ENCODE measurements around the gene RELT. TPM values are rescaled to one million over a fixed set of nuclear protein-coding genes. Genes with fewer than 3 reads are reported as not detected.

Gene RELT
- total RNA-seq, 1 experiment from 2014 or later = 10.1 TPM

GRCh38 chr11:73358071-73358470 is 18.1 kb upstream of the RELT start:
- H3K4me1 ChIP-seq = no peaks in the 10 kb centered on the region
- no peaks in the 10 kb centered on the region for H3K9me3 ChIP-seq (replicated peaks)
- no peaks in the 10 kb centered on the region for H3K27me3 ChIP-seq
- no peak for DNase-seq
- H3K27ac ChIP-seq = no peak overlapping the region
- H3K36me3 ChIP-seq = 0 out of 2 replicates have a peak, but pooled peaks cover 5% of the 10 kb centered on the region
- no peak overlapping the region for H3K4me3 ChIP-seq

DNA sequence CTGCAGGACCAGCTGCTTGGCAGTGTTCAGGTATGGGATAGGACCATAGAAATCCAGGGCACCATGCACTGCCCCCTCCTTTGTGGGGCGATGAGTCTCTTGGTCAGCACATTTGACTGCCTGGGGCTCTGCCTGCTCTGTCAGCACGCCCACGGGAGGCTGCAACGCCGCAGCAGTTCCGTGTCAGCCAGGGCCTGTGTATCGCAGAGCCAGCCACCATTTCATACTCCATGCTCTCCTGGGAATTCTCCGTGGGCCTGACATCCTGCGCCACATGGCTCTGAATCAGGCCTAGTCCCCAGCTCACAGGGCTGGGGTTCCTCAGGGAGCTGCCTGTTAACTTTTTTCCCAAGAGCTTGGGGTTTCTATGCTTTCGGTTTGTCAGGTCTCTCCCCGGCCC is 16.9 kb upstream of the RELT start:
- Histone ChIP-seq H3K36me3 (0 out of 2 replicates have a peak, but pooled peaks cover 5% of the 10 kb centered on the region), H3K4me3 (no peak overlapping the region), H3K27me3 (no peaks in the 10 kb centered on the region), H3K4me1 (no peaks in the 10 kb centered on the region), H3K27ac (no peak overlapping the region), H3K9me3 (replicated peaks) (no peaks in the 10 kb centered on the region)
- DNase-seq = no peak

GRCh38 chr11:73359930-73360742 is 16.1 kb upstream of the RELT start:
- 0 out of 2 replicates have a peak, but pooled peaks cover 5% of the 10 kb centered on the region for H3K36me3 ChIP-seq
- H3K4me1 ChIP-seq = no peaks in the 10 kb centered on the region
- no peak overlapping the region for H3K4me3 ChIP-seq
- no peak overlapping the region for H3K27ac ChIP-seq
- peak; percentile 65 to 71 for DNase-seq
- H3K9me3 ChIP-seq (replicated peaks) = no peaks in the 10 kb centered on the region
- H3K27me3 ChIP-seq = no peaks in the 10 kb centered on the region

DNA sequence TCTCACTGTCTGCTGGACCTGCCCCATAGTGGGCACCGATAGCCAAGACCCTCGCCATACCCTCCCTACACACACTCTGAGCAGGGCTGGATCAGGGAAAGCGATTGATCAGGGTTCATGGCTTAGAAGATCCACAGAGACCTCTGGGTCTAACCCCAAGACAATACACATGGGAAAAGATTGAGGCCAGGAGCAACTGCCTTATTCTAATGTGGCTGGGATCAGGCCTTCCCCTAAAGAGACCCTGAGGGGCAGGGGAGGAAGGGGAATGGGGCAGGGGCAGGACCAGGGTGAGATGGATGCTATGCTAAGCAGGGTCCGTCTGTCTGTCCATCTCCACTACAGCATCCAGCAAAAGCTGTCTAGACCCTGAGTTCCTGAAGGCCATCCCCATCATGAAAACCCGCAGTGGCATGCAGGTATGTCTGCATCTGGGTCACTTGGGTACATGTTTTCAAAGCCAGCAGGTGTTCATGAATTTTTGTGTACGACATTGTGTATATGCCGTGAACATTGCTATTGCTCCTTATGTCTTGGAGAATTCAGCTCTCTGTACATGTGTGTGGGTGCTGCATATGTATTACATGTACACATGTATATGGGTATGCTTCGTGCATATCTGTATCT is 15.3 kb upstream of the RELT start:
- no peaks in the 10 kb centered on the region for H3K4me1 ChIP-seq
- H3K27ac ChIP-seq = no peak overlapping the region
- H3K36me3 ChIP-seq = 0 out of 2 replicates have a peak, but pooled peaks cover 5% of the 10 kb centered on the region
- H3K27me3 ChIP-seq = no peaks in the 10 kb centered on the region
- H3K9me3 ChIP-seq (replicated peaks) = no peaks in the 10 kb centered on the region
- H3K4me3 ChIP-seq = no peak overlapping the region
- no peak for DNase-seq

GRCh38 chr11:73361953-73362776 is 14.0 kb upstream of the RELT start:
- no peaks in the 10 kb centered on the region for H3K9me3 ChIP-seq (replicated peaks)
- no peak for DNase-seq
- H3K36me3 ChIP-seq = 0 out of 2 replicates have a peak, but pooled peaks cover 5% of the 10 kb centered on the region
- H3K27ac ChIP-seq = no peak overlapping the region
- no peaks in the 10 kb centered on the region for H3K4me1 ChIP-seq
- H3K27me3 ChIP-seq = no peaks in the 10 kb centered on the region
- H3K4me3 ChIP-seq = no peak overlapping the region

- Histone ChIP-seq H3K27me3 (no peaks in the 10 kb centered on the region), H3K27ac (no peak overlapping the region), H3K4me3 (no peak overlapping the region), H3K9me3 (replicated peaks) (no peaks in the 10 kb centered on the region), H3K36me3 (0 out of 2 replicates have a peak, but pooled peaks cover 5% of the 10 kb centered on the region), H3K4me1 (no peaks in the 10 kb centered on the region)
- DNase-seq = no peak
Observed at GRCh38 chr11:73363147-73363546, 13.1 kb upstream of the RELT start.

DNA sequence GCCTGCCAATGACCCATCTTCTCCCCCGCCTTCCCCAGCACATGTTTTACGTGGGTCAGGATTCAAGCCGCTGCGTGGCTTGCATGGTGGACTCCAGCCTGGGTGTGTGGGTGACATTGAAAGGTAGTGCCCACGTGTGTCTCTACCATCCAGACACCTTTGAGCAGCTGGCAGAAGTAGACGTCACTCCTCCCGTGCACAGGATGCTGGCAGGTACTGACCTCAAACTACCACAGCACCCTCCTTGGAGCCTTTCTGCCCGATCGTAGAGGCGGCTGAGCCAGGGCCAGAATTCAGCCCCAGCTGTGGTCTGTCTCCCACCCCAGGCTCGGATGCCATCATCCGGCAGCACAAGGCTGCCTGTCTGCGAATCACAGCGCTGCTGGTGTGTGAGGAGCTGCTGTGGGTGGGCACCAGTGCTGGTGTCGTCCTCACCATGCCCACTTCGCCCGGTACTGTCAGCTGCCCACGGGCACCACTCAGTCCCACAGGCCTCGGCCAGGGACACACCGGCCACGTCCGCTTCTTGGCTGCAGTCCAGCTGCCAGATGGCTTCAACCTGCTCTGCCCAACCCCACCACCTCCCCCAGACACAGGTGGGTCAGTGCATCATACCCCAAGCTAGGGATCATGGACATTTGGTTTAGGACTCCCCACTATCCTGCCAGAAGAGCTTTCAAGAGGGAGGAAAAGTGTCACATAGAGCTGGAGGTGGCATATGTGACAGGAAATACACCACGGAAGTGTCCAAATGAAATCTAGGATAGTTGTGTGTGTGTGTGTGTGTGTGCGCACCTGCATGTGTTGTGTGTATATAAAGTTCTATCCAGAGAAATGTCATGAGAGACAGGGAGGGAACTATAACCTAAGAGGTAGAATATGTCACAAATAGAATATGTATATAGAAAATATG is 10.6 kb upstream of the RELT start:
- no peak overlapping the region for H3K27ac ChIP-seq
- no peak for DNase-seq
- no peak overlapping the region for H3K4me3 ChIP-seq
- no peaks in the 10 kb centered on the region for H3K9me3 ChIP-seq (replicated peaks)
- 0 out of 2 replicates have a peak, but pooled peaks cover 5% of the 10 kb centered on the region for H3K36me3 ChIP-seq
- H3K27me3 ChIP-seq = no peaks in the 10 kb centered on the region
- no peaks in the 10 kb centered on the region for H3K4me1 ChIP-seq

DNA sequence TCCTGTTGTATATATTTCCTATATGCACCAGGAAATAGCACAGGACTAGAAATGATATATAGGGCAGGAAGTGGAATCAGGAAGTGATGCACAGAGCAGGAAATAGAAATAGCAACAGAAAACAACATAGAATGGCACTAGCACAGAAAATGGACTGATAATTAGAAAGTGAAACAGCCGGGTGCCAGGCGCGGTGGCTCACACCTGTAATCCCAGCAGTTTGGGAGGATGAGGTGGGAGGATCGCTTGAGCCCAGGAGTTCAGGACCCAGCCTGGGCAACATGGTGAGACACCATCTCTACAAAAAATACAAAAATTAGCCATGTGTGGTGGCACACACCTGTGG is 10.0 kb upstream of the RELT start:
- H3K36me3 ChIP-seq = 0 out of 2 replicates have a peak, but pooled peaks cover 3% of the 10 kb centered on the region
- H3K4me3 ChIP-seq = no peak overlapping the region
- no peak overlapping the region for H3K27ac ChIP-seq

GRCh38 chr11:73366953-73367352 is 9.2 kb upstream of the RELT start:
- H3K36me3 ChIP-seq = no peaks in the 10 kb centered on the region
- no peak overlapping the region for H3K4me3 ChIP-seq

More for the DNA sequence above, 10.0 kb upstream of the RELT start:
- Histone ChIP-seq H3K9me3 (replicated peaks) (no peaks in the 10 kb centered on the region), H3K4me1 (no peaks in the 10 kb centered on the region), H3K27me3 (no peaks in the 10 kb centered on the region)
- no peak for DNase-seq

GRCh38 chr11:73367482-73368024 is 8.6 kb upstream of the RELT start:
- H3K36me3 ChIP-seq = no peaks in the 10 kb centered on the region
- H3K4me3 ChIP-seq = no peak overlapping the region
- H3K27me3 ChIP-seq = no peaks in the 10 kb centered on the region
- H3K27ac ChIP-seq = no peak overlapping the region
- no peak for DNase-seq
- H3K4me1 ChIP-seq = no peaks in the 10 kb centered on the region
- H3K9me3 ChIP-seq (replicated peaks) = no peaks in the 10 kb centered on the region

More at GRCh38 chr11:73366953-73367352, 9.2 kb upstream of the RELT start:
- no peaks in the 10 kb centered on the region for H3K9me3 ChIP-seq (replicated peaks)
- no peaks in the 10 kb centered on the region for H3K4me1 ChIP-seq
- H3K27ac ChIP-seq = no peak overlapping the region
- no peak for DNase-seq
- no peaks in the 10 kb centered on the region for H3K27me3 ChIP-seq

DNA sequence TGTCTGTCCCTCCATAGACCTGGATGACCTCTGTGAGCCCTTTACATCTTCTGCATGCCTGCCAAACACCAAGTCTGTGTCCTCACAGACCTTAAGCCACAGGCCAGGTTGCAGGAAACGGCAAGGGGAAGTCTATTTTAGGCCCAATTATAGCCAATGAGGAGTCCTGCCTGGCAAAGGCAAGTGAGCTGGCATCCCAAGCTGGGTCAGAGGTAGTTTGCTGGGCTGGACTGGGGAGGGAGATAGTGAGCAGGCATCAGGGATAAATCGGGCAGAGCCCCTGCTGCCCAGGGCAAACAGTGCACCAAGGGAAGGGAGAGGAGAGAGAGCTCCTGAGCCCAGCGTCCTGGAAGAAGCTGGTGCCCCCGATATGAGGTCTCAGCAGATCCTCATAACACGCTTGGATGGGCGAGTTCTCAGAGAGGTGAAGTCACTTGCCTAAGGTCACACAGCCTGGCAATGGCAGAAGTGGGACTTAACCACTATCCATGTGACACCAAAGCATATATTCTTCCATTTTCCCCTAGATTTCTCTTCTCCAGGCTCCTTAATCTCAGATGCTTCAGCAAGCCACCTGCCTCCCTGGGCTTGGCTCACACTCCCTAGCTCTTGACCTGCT is 3.7 kb upstream of the RELT start:
- H3K4me1 ChIP-seq = no peaks in the 10 kb centered on the region
- H3K27me3 ChIP-seq = no peaks in the 10 kb centered on the region
- H3K27ac ChIP-seq = no peak overlapping the region
- DNase-seq = no peak
- H3K4me3 ChIP-seq = no peak overlapping the region
- H3K36me3 ChIP-seq = no peaks in the 10 kb centered on the region
- H3K9me3 ChIP-seq (replicated peaks) = no peaks in the 10 kb centered on the region

DNA sequence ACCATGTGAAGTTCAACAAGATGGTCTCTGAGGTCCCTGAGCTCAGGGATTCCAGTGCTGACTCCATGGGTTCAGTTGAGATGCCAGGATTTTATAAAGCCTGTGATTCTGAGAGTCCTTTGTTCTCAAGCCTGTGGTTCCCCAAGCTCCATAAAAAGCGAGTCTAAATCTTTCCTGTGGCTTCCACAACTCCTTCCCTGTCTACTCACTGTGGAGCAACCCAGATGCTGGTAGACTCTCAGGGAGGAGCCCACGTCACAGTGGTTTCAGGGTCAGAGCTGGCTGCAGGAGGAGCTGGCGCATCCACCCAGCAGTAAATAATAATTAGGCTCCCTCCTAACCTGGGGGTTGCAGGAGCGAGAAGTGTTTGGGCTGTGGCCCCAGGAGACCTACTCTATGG is 2.0 kb upstream of the RELT start:
- Histone ChIP-seq H3K4me3 (no peak overlapping the region), H3K4me1 (no peaks in the 10 kb centered on the region), H3K27me3 (no peaks in the 10 kb centered on the region), H3K9me3 (replicated peaks) (no peaks in the 10 kb centered on the region), H3K27ac (no peak overlapping the region), H3K36me3 (no peaks in the 10 kb centered on the region)
- no peak for DNase-seq

DNA sequence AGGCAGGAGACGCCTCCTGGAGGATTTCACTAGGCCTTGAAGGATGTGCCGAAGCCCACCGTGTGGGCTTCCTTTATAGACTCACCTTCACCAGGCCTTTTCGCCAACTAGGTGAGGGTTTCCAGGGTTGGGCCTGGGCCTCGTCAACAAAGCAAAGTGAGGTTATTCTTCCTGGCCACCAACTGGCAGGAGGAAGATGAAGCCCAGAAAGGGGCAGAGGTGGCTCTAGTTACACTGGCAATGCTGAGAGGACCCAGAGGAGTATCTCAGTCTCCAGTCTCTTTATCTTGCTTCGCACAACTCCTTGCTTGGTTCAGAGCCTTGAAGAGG is 404 bp upstream of the RELT start:
- Histone ChIP-seq H3K4me3 (peak overlapping the region; percentile 81), H3K36me3 (no peaks in the 10 kb centered on the region), H3K27ac (no peak overlapping the region), H3K4me1 (no peaks in the 10 kb centered on the region), H3K27me3 (no peaks in the 10 kb centered on the region), H3K9me3 (replicated peaks) (no peaks in the 10 kb centered on the region)
- no peak for DNase-seq
